NOMO-1 treated with DMSO at 0.1 percent for 48 hours (cell line): Measurements from ENCODE around the gene BAIAP2L1.

Experiments used
- DNase-seq: peaks from one replicate; lab custom pipeline; 2025; ENCODE audit not compliant: unreplicated experiment; lab: John Stamatoyannopoulos, UW

The BAIAP2L1 gene

GRCh38 chr7:98242934-98243333 is 158.0 kb downstream of the BAIAP2L1 start:
- no peak for DNase-seq

GRCh38 chr7:98242342-98242741 is 158.5 kb downstream of the BAIAP2L1 start:
- DNase-seq = no peak

GRCh38 chr7:98241674-98242241 is 159.1 kb downstream of the BAIAP2L1 start:
- DNase-seq = no peak
